GM19240 (cell line): ENCODE measurements around the gene SDF2L1.
"Not testable (repeated sequence)": the region's sequence is repeated elsewhere in the genome, so short reads cannot be mapped to it uniquely, and the experiment has no call there.

Experiments
- DNase-seq: peaks from one replicate; pipeline ENCODE4 v3.0.0; 2011; ENCODE audit warnings: low spot score; ENCODE audit not compliant: insufficient read length

Gene SDF2L1

GRCh38 chr22:21636629-21637218 is 5.4 kb upstream of the SDF2L1 start:
- DNase-seq = no peak

DNA sequence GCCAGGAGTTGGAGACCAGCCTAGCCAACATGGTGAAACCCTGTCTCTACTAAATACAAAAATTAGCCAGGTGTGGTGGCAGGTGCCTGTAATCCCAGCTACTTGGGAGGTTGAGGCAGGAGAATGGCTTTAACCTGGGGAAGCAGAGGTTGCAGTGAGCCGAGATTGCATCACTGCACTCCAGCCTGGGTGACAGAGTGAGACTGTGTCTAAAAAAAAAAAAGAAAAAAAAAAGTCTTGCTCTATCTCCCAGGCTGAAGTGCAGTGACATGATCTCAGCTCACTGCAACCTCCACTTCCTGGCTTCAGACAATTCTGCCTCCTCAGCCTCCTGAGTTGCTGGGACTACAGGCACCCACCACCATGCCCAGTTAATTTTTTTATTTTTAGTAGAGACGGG is 4.7 kb upstream of the SDF2L1 start:
- DNase-seq = not testable (repeated sequence)

DNA sequence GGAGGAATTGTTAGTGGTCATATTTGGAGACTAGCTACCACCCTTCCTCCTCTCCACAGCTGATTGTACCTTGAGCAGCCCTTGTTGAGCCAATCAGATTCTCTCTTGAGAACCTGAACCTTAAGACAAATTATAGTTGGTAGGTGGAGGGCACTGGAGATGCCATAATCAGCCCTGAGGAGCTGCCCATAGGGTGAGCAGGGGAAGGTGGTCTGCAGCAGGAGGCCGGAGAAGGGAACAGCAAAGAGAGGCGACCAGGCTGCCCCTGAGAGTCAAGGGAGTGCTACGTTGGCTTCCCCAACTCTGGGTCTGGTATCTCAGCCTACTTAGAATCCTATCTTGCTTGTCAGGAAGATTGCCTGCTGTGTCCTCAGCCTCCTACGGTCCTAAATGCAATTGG is 2.7 kb upstream of the SDF2L1 start:
- DNase-seq = no peak

DNA sequence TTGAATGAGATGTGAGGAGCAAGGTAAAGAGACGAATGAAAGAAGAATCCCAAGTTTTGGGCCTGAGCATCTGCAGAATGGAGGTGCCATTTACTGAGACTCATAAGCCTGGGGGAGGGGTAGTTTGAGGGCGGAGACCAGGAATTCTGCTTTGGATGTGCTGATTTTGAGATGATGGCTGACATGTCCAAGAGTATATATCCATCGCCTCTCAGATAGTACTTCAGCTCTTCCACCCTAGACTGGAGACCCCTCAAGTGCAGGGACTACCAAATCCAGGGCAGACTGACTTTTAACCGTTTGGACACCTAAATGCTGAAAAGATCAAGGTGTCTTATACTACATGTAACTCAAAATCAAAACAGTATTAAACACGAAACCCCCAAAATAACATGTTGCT is 1.3 kb upstream of the SDF2L1 start:
- no peak for DNase-seq

- no peak for DNase-seq
Observed at GRCh38 chr22:21641417-21641788, 699 bp upstream of the SDF2L1 start.

- DNase-seq = no peak
Observed at GRCh38 chr22:21642584-21643448, 714 bp downstream of the SDF2L1 start.

- no peak for DNase-seq
Observed at GRCh38 chr22:21643533-21644357, 1.6 kb downstream of the SDF2L1 start.

DNA sequence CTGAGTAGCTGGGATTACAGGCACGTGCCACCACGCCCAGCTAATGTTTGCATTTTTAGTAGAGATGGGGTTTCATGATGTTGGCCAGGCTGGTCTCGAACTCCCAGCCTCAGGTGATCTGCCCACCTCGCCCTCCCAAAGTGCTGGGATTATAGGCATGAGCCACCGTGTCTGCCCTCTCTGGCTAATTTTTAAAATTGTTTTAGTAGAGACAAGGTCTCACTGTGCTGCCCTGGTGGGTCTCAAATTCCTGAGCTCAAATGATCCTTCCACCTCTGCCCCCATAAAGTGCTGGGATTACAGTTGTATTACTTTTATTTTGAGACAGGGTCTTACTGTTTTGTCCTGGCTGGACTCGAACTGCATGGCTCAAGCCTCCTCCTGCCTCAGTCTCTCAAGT is 3.4 kb downstream of the SDF2L1 start:
- not testable (repeated sequence) for DNase-seq

GRCh38 chr22:21646608-21647590 is 4.8 kb downstream of the SDF2L1 start:
- DNase-seq = no peak

DNA sequence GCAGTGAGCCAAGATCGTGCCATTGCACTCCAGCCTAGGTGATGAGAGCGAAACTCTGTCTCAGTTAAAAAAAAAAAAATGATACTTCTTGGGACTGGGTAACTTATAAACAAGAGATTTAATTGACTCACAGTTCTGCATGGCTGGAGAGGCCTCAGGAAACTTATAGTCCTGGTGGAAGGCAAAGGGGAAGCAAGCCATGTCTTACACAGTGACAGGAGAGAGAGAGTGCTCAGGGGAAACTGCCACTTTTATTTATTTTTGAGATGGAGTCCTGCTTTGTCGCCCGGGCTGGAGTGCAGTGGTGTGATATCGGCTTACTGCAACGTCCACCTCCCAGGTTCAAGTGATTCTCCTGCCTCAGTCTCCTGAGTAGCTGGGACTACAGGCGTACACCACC is 8.2 kb downstream of the SDF2L1 start:
- no peak for DNase-seq

DNA sequence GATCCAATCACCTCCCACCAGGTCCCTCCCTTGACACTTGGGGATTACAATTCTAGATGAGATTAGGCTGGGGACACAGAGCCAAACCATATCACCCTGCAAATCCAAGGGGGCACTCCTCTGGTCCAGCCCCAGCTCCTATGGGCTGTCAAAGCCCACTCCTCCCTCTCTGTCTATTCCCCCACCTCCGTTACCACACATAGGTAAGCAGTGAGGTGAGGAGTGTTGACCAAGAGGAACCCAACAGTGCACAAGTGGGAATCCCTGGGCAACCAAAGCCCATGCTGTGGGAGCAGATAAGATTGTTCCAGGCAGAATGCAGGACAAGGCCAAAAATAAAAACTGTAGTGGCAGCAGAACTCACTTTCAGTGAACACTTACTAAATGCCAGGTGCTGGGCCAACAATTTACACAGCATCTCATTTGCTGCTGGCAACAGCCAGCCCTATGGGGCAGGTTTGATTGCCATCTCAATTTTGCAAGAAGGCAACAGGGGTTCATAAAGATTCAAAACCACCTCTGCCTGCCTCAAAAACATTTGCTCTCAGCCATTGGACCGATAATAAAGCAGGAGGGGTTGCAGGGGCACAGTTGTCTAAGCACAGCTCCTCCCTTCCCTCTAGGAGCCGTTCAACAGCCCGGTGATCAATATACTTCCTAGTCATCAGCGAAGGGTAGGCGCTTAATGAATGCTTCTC is 8.9 kb downstream of the SDF2L1 start:
- DNase-seq = no peak

- DNase-seq = no peak
Observed at GRCh38 chr22:21651521-21652009, 9.5 kb downstream of the SDF2L1 start.

DNA sequence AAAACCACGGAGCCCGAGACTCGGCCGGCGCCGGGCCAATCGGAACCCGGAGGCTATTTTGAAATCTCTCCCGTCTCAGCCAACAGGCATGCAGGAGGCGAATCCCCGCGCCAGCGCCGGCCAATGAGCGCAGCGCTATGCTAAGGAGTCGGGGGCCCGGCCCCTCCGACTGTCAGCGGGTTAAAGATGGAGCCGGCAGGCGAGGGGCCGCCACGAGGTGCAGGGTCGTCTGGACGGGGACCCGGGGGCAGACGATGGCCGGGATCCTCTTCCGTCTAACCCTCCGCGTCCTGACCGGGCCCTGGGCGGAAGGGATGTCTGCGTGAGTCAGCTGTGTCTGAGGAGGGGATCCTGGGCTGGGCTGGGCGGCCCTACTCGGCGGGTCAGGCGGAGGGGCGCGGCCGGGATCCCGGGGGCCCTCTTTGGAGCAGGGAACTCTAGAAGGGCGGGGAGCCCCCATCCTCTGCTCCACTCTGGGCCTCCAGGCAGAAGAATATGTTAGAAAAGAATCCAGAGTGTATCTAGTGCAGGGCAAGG is 10.0 kb downstream of the SDF2L1 start:
- peak; percentile 87 for DNase-seq

- no peak for DNase-seq
Observed at GRCh38 chr22:21652547-21653545, 10.7 kb downstream of the SDF2L1 start.

DNA sequence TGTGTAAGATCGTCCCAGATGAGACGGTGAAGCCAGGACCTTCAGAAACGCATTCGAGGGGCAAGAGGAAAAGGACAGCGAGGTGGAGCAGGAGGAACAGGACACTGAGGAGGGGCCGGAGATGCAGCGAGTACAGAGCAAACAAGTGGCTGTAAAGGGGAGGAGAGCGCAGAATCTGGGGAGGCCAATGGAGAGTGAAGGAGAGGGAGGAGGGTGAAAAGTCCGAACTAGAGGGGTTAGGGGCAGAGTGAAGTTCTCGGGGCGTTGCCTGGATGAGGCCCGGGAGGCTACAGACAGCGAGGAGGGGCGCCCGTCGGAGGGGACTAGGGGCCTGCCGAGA is 14.9 kb downstream of the SDF2L1 start:
- no peak for DNase-seq

DNA sequence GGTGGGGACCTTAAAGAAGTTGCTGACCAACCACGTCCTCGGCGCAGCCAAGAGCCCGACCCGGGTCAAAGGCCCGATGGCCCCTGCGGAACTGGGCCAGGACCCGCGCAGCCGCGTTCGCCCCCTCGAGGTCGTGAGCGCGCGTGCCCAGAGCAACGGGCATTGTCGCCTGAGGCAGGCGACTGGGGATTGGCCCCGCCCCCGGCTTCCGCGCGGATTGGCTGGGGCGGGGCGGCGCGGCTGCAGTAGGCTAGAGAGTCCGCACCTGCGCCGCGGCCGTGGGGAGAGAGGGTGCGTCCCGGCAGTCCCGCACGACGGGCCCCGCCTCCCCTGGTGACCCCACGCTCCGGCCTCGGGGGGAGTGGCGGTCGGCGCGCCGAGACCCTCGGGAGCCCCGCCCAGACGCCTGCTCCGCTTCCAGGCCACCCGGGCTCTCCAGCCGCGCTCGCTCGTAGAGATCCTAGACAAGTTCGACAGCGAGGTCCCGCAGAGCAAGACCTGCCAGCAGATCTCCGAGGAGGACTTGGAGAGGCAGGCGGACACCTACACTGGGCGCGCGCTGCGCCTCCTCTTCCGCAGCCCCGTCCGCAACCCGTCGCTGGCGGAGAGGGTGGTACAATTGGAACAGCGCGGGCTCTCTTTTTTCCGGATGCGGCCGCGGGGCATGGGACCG is 15.4 kb downstream of the SDF2L1 start:
- DNase-seq = peak; percentile 86

DNA sequence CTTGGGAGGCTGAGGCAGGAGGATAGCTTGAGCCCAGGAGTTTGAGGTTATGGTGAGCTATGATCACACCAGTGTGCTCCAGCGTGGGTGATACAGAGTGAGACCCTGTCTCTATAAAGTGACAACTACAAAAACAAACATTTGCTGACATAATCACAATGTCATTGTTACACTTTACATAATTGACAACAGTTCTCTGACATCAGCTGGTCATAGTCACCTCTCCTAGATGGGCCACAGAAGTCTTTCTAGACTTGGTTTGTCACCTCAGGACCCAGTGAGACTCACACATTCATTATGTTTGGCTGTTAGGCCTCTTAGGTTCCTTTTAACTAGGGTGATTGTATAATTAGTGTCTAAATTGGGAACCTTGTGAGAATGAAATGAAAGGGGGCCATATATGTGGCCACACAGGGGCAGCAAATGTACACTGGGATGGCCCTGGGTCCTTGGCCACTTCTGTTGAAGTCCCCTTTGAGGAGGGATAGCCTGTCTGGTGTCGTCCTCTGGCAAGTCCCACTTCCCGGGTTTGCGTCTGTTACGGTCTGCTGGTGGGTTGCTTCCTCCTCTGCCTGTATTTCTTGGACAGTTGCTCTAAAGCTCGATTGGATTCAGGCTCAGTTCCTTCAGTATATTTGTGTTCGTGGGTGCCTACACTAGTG is 17.9 kb downstream of the SDF2L1 start:
- DNase-seq = no peak

- no peak for DNase-seq
Observed at GRCh38 chr22:21660904-21661303, 18.8 kb downstream of the SDF2L1 start.
